Kidney (tissue), 14 donors: Measurements from ENCODE around the gene TAS1R3. TPM values are rescaled to one million over a fixed set of nuclear protein-coding genes. Genes with fewer than 3 reads are reported as not detected.

Experiments used
- DNase-seq, 5 donors: peaks; one replicate each; pipeline ENCODE4 v3.0.0-alpha.2; 2013 to 2020
- FAIRE-seq: peaks from 2 replicates; lab custom pipeline; 2012; peaks lifted over from hg19 to GRCh38; lab: Jason Lieb, UNC
- H3K27ac ChIP-seq, 2 donors: one replicate each; pipeline ENCODE4 v1.7.0; 2013; ENCODE audit warnings: low read depth in 2 of 2, low read length in 2 of 2, inconsistent platforms in 1 of 2
- H3K27me3 ChIP-seq: one replicate; pipeline ENCODE4 v1.7.1; 2013; ENCODE audit warnings: low read length, inconsistent platforms; ENCODE audit not compliant: control insufficient read depth, insufficient read depth
- H3K36me3 ChIP-seq, 3 donors: one replicate each; pipeline versions ENCODE4 v1.7.0 to v1.7.1; 2013; ENCODE audit warnings: low read length in 3 of 3, control low read depth in 1 of 3, inconsistent platforms in 1 of 3; ENCODE audit not compliant: insufficient read depth in 3 of 3, control insufficient read depth in 2 of 3
- H3K4me1 ChIP-seq, 3 donors: one replicate each; pipeline versions ENCODE4 v1.7.0 to v1.7.1; 2013; ENCODE audit warnings: low read length in 3 of 3, inconsistent platforms in 1 of 3, low read depth in 1 of 3; ENCODE audit not compliant: control insufficient read depth in 2 of 3, insufficient read depth in 2 of 3
- H3K4me3 ChIP-seq, 3 donors: one replicate each; pipeline versions ENCODE4 v1.7.0 to v1.8.1; 2013; ENCODE audit warnings: low read length in 3 of 3, control low read depth in 1 of 3, inconsistent platforms in 1 of 3
- H3K9ac ChIP-seq, 3 donors: one replicate each; pipeline versions ENCODE4 v1.7.0 to v1.7.1; 2013; ENCODE audit warnings: low read length in 3 of 3, control low read depth in 1 of 3, inconsistent platforms in 1 of 3
- H3K9me3 ChIP-seq, 3 donors: one replicate each; pipeline versions ENCODE4 v1.7.0 to v1.7.1; 2013; ENCODE audit warnings: low read length in 3 of 3, control low read depth in 1 of 3, inconsistent platforms in 1 of 3; ENCODE audit not compliant: control insufficient read depth in 2 of 3, insufficient read depth in 1 of 3
- CTCF ChIP-seq: IDR thresholded peaks from 3 replicates; pipeline ENCODE4 v1.5.1; 2012; ENCODE audit warnings: mild to moderate bottlenecking, moderate library complexity, borderline replicate concordance; ENCODE audit not compliant: insufficient read depth; ENCODE audit errors: extremely low read depth
- intact Hi-C: fragments of 100-400 bp; cut with DNase I; formaldehyde crosslinking; loops from one replicate; pipeline ENCODE4 v1.11.1; 2022
- polyA plus RNA-seq: library from polyadenylated mRNA; stranded (reverse); fragments of 350-450 nt; fragmentation: Illumina TruSeq; extraction: RNeasy Lipid Tissue Mini Kit (QIAGEN cat#74804); gene quantifications from one replicate; pipeline ENCODE4 v1.2.3, GENCODE V29; 2014; ENCODE audit warnings: low read depth, low replicate concordance; ENCODE audit not compliant: insufficient read depth
- total RNA-seq: library from RNA; stranded (reverse); fragmentation: NEBNext Ultra II Directional; extraction: Animal tissue kit (Norgen Biotek cat#: 25700); gene quantifications from one replicate; pipeline ENCODE4 v1.2.1, GENCODE V29; 2021
- donor health status: control.
- donor health status: control.
- donor health status: control.
- donor health status: control.
- donor health status: control.
- donor health status: DM: yes; HTN: yes; CAD: no.
- donor health status: Normal renal cell carcinoma (clear cell type).

The TAS1R3 gene
- total and polyA plus RNA-seq, 2 donors from 2014 or later: 0.15 to 1.3 TPM

- Histone ChIP-seq H3K4me1 (peaks cover 0 to 23% (median 11%) of the 10 kb centered on the region in 3 donors), H3K27me3 (no peaks in the 10 kb centered on the region), H3K36me3 (peaks cover 0 to 2% (median 0%) of the 10 kb centered on the region in 3 donors), H3K27ac (no peak overlapping the region), H3K4me3 (no peak overlapping the region), H3K9me3 (peaks cover 0 to 1% (median 0%) of the 10 kb centered on the region in 3 donors), H3K9ac (no peak overlapping the region)
- DNase-seq: no peak
- no peak for FAIRE-seq
- TF ChIP-seq CTCF: no peak
- intact Hi-C loops: no loop called here
These were observed 3.8 kb upstream of the TAS1R3 start for GRCh38 chr1:1327291-1327690.

GRCh38 chr1:1328254-1328653 lies 2.8 kb upstream of the TAS1R3 start:
- intact Hi-C loops: no loop called here
- H3K9ac ChIP-seq: no peak overlapping the region
- TF ChIP-seq CTCF: no peak
- FAIRE-seq (no peak), DNase-seq (no peak)
- no peak overlapping the region for H3K4me3 ChIP-seq
- H3K9me3 ChIP-seq: peaks cover 0 to 1% (median 0%) of the 10 kb centered on the region in 3 donors
- H3K4me1 ChIP-seq: peaks cover 0 to 20% (median 6%) of the 10 kb centered on the region in 3 donors
- no peaks in the 10 kb centered on the region for H3K27me3 ChIP-seq
- no peak overlapping the region for H3K27ac ChIP-seq
- H3K36me3 ChIP-seq: peaks cover 0 to 2% (median 0%) of the 10 kb centered on the region in 3 donors

GRCh38 chr1:1329304-1330210 lies 1.5 kb upstream of the TAS1R3 start:
- Histone ChIP-seq H3K4me1 (peaks cover 0 to 20% (median 6%) of the 10 kb centered on the region in 3 donors), H3K9ac (no peak overlapping the region), H3K9me3 (peaks cover 0 to 1% (median 0%) of the 10 kb centered on the region in 3 donors), H3K27me3 (no peaks in the 10 kb centered on the region), H3K36me3 (peaks cover 0 to 2% (median 0%) of the 10 kb centered on the region in 3 donors), H3K4me3 (peak overlapping the region in 1 of 3 donors; percentile 4), H3K27ac (no peak overlapping the region)
- FAIRE-seq (no peak), DNase-seq (no peak)
- TF ChIP-seq CTCF: no peak
- intact Hi-C loops: no loop called here
